G401.6 (cell line): Measurements from ENCODE around the gene LY6G5B.

Source experiments
- FAIRE-seq: peaks from 2 replicates; lab custom pipeline; 2012; peaks lifted over from hg19 to GRCh38; lab: Jason Lieb, UNC

LY6G5B gene

DNA sequence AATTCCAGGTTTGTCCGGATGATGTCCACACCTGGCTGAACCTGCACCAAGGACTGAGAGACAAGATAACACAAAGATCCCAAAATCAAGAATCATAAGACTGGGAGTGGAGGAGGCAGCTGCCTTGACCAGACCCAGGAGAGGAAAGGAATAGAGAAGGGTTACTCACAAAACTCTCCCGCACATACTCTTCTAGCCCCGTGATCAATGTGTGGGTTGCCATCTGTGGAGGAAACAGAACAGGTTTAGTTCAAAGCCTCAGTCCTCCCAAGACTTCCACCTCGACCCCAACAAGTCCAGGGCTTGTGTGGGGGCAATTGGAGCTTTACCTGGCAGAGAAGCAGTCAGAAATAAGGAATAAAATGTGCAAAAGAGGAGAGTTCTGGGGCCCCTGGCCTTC, 28.4 kb upstream of the LY6G5B start:
- no peak for FAIRE-seq

DNA sequence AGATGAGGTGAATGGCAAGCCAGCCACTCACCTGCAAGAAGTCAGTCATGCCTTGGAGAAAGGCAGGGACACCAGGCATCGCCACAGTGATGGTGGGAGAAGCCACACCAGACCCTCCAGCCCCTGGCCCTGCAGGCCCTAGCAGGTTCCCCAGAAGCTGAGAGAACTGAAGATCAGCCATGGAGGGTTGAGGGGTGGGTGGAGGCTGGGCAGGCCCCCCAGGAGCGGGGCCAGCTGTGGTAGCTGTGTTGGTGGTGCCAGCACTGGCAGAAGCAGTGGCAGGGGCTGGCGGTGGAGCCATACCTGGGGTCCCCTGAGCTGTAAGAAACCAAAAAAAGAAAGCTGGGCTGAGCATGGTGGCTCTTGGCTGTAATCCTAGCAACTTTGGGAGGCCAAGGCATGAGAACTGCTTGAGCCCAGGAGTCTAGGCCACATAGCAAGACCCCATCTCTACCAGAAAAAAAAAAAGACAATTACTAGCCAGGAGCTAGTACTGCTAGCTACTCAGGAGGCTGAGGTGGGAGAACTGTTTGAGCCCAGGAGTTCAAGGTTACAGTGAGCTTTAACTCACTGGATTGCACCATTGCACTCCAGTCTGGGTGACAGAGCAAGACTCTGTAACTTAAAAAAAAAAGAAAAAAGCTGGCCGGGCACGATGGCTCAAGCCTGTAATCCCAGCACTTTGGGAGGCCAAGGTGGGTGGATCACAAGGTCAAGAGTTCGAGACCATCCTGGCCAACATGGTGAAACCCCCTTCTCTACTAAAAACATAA, 26.8 kb upstream of the LY6G5B start:
- no peak for FAIRE-seq

DNA sequence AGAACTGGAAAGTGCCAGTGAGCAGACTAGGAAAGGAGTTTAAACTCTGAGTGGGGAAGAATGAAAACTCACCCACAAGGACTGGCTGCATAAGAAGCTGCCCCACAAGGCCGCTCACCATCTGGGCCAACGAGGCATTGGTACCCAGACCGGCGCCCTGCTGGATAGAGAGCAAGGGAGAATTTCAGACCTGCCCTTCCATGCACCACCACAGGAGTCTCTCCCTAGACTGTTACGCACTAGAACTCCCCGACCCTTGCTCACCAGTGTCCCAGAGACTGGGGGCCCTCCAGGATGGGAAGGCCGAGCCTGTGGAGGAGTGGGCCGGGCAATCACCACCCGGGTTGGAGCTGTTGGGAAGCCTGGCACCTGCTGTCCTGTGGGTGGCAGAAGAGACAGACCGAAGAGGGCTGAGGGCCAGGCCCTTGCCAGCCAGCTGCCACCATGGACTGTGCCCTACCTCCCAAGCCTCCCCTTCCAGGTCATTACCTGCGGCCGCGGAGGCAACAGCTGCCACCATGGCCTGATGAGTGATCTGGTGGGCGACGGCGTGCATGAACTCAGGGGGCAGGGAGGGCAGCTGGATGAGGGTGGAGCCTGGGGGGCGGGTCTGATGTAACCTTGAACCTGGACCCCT, 25.8 kb upstream of the LY6G5B start:
- FAIRE-seq, result no peak

DNA sequence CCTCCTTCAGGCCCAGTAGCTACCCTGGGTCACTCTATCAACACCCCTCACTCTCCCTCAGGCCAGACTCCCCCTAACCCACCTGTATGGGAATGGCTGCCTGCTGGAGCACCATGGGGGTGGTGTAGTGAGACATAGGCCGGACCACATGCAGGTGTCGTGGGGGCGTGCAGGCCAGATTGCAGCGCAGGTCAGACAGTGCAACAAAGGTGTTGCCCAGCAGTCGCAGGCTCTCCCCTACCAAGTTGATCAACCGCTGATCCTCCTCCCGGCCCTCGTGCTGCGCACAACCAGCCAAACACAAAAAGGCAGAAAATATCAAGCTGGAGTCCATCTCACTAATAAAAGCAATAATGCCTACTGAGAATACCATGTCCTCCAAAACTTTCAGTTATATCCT, 24.5 kb upstream of the LY6G5B start:
- FAIRE-seq, result no peak

DNA sequence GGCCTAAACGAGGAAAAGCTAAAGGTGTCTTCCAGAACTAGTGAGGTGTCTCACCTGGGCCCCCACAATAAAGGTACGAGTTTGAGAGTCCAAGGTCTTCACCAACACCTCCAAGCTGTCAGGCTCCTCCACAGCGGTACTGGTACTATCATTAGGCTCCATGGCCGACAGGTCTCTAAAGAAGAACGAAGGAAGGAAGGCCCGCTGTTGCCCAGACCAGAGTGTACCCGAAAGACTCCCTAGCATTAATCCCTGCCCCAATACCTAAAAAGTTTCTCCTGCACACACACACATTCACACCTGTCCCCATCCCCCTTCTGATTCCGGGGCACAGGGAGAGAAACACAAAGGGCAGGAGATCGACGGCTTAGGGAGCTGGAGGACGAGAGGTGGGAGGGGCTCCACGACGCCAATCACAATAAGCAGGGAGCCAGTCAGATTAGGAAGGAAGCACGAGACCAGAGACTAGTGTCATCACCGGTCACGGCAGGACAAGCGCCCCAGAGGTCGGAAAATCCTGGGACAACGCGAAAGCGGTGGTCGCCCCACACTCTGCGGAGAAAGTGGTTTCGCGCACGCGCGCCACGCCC, 18.1 kb upstream of the LY6G5B start:
- FAIRE-seq, result no peak

DNA sequence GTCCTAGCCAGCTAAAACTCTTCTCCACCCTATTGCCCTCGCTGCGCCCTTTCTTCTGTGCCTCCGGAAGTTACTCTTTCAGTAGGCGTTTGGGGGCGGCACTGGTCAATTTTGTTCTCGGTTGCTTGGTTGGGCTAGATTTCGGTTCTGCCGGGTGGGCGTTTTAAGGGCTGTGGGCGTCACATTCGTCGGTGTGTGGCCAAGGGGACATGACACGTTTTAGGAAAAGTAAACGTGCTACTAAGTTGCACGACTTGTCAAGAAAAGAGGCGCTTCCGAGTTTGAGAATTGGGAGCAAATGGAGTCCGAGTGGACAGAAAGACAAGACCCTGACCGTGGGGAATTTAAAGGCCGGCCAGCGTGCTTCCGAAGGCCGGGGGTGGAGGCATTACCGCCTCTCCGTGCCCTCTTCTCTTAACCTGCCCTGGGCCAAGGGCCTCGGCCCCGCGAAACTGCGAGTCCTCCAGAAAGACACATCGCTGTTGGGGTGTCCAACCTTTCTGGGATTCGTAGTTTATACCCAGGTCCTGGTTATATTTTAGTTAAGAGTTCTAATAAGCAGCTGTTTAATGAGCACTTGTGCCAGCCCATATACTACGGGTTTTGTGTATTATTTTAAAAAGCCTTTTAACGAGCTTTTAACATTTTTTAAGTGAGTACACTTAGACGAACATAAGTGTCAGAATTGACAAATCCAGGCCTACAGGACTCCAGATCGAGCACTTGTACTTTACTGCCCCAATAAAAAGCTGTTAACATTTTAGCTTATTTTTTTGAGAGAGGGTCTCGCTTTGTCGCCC, 16.7 kb upstream of the LY6G5B start:
- FAIRE-seq, result peak; percentile 91

DNA sequence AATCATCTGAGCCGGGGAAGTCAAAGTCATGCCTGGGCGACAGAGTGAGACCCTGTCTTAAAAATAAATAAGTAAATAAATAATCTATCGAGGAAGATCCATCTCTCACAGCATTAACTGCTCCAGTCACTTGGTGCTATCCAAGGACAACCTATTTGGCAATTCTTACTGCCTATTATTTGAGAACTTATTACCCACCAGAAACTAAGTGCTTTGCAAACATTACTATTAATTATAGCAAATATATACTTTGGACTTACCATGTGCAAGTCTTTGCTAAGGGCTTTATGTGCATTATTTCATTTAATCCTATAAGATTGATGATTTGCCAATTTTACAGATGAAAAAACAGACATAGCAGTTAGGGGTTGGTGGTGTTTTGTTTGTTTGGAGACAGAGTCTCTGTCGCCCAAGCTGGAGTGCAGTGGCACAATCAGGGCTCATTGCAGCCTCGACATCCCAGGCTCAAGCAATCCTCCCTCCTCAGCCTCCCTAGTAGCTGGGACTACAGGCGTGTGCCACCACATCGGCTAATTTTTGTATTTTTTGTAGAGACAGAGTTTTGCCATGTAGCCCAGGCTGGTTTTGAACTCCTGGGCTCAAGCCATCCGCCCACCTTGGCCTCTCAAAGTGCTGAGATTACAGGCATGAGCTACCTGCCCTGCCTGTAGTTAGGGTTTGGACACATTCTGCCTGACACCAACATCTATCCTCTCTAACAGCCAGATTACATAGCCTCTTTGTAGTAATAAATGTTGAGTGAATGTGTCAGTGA, 15.0 kb upstream of the LY6G5B start:
- FAIRE-seq, result no peak

DNA sequence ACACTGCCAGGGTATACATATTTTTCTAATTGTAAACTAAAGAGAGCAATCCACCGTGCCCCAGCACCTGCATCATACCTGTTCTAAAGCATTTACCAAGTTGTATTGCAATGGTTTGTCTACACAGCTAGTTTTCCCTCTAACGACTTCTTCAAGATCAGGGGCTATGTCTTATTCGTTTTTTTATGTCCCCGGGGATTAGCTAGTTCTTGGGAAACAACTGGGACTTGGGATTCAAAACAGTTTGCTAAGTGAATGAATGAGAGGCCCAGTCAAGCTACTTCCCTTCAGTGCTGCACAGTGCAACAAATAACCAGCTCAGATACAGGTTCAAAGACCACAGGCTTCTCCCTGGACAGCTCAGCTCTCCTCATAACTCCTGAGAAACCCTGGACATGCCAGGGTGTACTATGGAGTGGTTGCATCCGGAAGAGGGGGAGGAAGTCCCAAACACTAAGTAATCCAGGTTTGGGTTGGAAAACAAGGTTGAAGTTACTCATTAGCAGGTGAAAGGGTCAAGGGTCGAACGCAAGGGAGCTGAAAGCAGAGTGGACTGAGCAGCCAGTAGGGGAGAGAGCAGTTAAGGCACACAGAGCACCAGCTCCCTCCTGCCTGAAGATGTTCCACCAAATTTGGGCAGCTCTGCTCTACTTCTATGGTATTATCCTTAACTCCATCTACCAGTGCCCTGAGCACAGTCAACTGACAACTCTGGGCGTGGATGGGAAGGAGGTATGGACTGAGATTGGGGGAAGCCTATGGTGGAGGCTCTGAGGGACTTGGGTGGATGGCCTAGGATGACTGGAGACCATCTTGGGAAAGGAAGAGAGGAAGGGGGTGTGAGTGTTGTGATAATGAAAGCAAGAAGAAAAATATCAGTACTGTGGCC, 14.2 kb upstream of the LY6G5B start, which contains the start of gene APOM:
TSS of gene APOM (plus strand) at position 546 of the 889 bp plus-strand sequence. CDS start at position 619, 73 bp downstream.
- no peak for FAIRE-seq

DNA sequence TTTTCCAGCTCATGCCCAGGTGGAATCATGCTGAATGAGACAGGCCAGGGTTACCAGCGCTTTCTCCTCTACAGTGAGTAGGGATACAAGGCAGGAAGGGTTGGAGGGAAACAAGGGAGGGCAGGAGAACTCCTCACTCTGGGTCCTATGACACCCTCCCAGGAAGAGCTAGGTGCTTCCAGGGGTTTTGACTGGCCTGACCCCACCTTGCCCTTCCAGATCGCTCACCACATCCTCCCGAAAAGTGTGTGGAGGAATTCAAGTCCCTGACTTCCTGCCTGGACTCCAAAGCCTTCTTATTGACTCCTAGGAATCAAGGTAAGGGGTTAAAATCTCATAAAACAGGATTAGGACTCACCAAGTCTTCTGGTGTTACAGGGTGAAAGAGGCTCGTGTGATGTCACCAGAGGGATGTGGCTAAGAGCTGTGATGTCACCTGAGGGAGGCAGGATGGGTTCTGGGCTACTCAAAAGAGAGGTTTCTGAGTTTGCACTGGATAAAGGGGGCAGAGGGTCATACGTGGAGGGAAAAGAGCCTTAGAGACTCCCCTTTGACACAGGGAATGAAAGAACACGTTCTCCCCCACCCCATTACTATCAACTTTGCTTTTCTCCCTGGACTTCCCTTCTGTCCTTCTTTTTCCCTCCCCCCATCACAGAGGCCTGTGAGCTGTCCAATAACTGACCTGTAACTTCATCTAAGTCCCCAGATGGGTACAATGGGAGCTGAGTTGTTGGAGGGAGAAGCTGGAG, 12.2 kb upstream of the LY6G5B start:
- FAIRE-seq, result no peak

DNA sequence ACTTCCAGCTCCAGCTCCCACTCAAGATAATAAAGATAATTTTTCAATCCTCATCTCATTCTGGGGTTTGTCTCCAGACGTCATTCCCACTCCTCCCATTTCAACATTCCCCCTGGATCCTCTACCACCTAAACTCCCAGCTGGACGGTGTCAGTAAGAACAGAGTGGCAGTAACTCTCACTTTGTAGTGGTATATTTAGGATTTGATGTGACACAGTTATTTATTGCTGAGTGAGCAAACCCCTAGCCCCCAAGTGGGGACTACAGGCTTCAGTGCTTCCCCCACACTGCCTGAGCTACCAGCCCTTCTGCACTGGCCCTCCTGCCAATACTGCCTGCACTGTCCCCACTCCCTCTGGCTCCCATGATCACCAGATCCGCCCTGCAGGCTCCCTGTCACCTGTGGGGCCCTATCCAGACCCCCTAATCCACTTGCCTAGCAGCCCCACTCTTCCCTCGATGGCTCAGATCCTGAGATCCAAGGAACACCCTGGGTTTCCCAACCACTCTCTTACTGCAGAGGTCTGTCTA, 11.6 kb upstream of the LY6G5B start:
- no peak for FAIRE-seq

DNA sequence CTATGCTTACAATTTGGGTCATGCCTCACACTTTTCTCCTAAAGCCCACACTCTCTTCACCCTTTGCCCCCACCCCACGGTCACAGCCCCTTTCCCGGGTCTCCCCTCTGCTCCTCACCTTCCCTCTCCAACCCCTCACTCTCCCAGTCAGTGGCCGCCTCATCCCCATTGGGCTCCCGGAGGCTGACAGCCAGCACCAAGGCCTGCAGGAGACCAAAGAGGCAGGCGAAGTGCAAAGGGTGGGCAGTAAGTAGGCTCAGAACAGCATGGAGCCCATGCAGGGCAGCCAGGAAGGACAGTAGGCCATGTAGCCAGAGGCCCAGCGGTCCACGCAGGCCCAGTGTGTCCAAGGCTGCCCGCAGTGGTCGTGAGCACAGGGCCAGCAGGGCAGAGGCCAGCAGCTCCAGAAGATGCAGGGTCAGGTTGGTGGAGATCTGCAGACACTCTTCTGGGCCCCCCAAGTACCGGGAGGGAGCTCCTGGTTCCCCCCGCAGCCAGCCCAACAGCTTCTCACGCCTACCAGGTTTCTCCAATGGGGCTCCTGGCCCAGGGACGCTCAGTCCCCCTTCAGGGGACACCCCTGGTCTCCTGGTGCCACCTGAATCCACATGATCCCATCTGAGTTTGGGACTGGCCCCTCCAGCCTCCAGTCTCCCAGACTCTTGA, 10.7 kb upstream of the LY6G5B start:
- no peak for FAIRE-seq

DNA sequence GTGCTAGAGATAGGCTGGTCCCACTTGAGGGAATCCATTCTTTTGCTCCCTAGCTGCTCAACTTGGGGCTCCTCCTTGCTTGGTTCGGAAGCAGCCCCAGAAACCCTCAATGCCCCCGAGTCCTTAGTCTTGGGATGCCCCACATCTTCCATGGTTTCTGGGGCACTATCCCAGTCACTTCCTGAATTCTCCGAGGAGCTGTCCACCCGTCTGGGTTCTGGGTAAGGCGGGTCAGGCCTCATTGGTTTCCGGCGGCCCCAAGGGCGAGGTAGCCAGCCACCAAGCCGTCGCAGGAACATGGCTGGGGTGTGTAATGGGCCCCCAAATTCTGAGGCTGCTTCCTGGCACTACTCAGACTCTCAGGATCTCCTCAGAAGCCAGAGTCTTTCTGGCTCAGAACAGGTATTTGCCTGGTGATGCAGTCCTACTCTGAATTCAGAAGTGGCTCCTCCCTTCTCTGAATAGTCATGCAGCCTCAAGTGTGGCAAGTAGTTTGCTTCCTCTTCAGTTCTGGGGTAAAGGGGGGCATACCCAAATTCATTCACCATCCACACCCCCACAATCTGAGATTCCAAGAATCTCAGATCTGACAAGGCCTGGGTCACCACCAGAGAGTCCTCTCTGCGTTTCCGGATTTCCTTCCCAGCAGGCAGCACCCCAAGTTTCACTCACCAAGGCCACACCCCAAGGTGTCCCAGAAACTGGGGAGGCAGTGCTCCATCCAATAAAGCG, 10.0 kb upstream of the LY6G5B start:
- no peak for FAIRE-seq

DNA sequence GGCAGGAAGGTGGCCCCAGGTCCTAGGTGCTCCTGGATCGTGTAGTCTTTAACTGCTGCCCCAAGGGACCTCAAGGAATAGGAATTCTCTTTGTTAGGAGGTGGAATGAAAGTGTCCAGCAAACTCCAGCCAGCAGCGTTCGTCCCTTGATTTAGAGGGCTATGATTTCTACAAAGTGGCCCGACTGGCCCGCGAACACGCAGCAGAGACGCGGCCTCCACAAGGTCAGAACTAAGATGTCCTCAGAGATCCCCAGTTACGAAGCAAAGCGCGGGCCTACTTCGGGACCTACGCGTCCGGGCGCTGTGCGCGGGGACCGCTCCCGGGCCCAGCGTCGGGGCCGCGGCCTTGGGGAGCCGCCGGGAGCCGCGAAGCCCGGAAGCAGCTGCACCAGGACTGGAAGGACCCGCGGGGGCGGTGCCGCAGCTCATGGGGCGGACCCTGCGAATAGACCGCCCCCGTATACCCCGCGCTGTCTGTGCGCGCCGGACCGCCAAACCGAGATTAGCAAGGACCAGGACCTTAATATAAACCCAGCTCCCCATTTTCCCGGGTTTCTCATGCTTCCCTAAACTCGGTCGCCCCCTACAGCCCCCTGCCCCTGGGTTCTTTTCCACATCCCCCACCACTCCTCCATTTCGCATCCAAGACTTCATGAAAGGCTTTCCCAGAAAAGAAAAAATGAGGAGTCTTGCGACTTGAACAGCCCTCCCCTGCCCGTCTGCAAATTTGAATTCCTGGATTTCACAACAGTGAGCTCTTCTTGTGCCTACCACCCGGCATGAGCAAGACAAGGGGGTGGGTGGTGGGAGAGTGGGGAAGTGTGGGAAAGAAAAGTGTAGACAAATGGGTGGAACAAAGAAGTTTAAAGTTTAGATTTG, 9.2 kb upstream of the LY6G5B start, which contains the start of gene C6orf47:
TSS of gene C6orf47 (minus strand) at position 398 of the 881 bp plus-strand sequence. CDS start 831 bp downstream, outside the sequence.
- FAIRE-seq, result no peak

DNA sequence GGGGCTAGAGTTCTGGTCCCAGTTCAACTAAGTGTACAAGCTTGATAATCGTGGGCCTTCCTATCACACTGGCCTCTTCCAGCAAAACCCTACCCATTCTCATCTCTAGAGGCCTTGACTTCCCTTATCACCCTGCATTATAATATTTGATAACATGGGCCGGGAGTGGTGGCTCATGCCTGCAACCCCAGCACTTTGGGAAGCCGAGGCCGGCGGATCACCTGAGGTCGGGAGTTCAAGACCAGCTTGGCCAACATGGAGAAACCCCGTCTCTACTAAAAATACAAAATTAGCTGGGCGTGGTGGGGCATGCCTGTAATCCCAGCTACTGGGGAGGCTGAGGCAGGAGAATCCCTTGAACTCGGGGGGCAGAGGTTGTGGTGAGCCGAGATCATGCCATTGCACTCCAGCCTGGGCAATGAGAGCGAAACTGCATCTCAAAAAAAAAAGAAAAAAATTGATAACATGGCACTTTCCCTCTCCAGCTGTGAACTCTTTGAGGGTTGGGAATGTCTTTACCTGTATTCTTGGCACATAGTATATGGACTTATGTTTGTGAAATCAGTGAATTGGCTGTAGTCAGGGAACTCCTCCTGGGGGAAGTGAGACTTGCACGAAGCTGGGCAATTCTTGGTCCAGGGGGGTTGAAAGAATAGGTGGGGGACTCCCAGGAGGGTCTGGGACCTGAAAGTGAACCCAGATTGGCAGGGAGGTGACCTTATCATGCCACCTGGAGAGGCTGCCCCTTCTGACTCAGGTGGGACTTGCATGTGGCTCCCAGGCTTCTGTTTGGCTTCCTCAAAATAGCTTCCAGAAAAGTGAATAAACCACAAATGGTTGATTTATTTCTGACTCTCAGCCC, 8.3 kb upstream of the LY6G5B start:
- FAIRE-seq, result no peak

DNA sequence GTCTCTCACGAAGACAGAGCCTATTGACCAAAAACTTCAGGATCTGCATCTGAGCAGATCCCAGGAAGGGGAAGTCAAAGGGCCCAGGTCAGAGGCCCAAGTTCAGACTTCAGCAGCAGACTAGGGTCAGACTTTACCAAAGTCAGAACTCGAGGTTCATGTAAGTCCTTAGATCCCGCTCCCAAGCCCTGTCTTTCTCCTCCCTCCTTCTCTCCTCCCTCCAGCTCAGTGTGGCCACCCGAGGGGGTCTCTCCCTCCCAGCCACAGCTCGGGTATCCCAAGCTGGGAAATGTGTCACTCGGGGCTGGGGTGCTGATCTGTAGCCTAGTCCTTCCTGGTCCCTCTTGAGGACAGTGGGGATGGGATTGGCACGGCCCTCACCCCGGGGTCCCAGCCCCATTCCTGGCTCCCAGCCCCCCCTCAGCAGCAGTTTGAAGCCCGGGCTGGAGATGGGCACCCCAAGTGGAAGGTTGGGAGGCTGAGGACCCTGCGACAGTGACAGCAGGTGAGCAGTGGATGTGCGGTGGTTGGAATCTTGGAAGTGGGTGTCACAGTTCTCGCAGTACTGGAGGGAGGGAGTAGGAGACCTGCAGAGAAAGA, 7.6 kb upstream of the LY6G5B start:
- no peak for FAIRE-seq
